HG02870 (cell line): Measurements from ENCODE around the gene CLEC11A.

Experiments
- ATAC-seq: cut with Tn5 transposase; IDR thresholded peaks from one replicate; pipeline ENCODE4 v1.9.1; 2021; ENCODE audit warnings: mild to moderate bottlenecking, moderate library complexity; ENCODE audit not compliant: unreplicated experiment

The CLEC11A gene

GRCh38 chr19:50723069-50723468 is at the start of gene CLEC11A:
TSS of gene CLEC11A (plus strand) at chr19:50723364. CDS start at chr19:50723526, 162 bp downstream.
- ATAC-seq, result no peak

- ATAC-seq, result no peak
These were observed 46.5 kb upstream of the CLEC11A start for GRCh38 chr19:50676625-50677197.

DNA sequence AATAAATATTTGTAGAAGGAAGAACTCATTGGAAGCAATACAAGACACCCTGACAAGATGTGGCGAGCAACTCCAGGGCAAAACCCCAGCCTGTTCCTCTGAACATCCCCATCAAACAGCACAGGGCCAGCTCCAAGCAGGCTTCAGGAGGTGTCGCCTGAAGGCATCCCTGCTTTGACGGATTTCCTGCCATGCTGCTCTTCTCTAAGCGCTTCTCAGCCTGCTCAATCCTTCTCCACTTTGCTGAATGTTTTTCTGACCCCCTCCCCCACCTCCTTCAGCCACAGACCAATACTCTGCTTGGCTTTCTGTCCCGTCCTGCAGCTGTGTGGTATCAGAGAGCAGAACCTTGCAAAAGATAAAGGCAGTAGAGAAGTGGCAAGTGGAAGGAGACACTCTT is 45.5 kb upstream of the CLEC11A start:
- no peak for ATAC-seq

GRCh38 chr19:50678323-50678722 is 44.8 kb upstream of the CLEC11A start:
- ATAC-seq, result no peak

DNA sequence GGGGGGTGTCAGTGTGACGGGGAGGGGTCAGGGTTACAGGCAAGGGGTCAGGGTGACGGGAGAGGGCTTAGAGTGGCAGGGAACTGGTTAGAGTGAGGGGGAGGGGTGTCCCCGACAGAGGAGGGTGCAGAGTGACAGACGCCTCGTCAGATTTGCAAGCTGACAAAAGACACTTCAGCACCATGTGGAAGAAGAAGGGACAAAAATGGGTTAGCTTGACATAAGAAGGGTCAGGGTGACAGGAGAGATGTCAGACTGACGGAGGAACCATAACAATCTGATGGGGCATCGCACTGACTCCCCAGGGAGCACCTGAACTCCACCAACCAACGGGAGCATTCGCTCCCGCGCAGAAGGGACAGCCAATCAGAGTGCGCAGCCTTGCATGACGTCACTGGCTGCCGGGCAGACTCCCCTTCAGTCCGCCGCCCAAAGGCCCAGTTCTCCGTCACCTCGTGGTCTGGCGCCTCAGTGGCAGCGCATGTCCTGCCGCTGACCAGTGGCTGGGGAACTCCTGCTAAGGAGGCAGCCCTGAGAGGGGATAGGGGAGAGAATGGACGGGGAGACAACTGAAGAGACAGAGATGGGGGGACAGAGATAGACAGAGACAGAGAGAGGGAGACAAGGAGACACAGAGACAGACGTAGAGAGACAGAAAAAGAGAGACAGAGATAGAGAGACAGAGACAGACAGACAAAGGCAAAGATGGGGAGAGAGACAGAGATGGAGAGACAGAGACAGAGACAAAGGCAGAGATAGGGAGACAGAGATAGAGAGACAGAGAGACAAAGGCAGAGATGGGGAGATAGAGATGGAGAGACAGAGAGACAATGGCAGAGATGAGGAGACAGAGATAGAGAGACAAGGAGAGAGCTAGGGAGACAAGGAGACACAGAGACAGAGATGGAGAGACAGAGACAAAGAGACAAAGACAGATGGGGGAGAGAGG is 43.7 kb upstream of the CLEC11A start:
- no peak for ATAC-seq

DNA sequence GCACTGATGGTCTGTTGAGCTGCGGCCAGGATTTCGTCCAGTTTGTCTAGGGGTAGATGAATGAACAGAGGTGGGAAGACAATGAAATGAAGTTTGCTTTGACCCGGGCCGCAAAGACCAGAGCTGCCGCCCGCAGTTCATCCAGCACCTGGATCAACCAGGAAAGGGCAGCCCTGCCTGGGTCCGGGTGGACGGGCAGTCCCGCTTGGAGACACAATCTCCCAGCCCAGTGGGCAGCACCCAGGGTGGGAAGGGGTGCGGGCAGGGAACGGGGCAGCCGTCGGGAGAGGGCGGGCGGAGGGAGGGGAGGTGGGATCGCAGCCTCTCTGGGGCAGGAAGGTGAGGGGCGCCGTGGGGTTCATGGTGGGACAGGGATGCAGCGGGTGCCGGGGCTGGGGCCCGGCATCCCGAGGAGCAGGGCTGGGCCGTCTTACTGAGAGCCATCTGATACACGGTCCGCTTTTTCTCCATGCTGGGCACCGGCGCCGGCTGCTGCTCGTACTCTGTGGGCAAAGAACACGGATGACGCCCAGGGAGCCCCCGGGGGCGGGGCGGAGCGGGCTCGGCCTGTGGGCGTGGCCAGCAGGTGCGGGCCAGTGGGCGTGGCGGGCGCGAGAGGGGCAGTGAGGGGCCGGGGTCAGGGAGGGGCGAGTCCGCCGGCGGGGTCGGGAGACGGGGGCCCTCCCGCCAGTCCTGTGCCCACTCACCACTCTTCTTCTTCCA is 36.7 kb upstream of the CLEC11A start:
- ATAC-seq, result no peak

DNA sequence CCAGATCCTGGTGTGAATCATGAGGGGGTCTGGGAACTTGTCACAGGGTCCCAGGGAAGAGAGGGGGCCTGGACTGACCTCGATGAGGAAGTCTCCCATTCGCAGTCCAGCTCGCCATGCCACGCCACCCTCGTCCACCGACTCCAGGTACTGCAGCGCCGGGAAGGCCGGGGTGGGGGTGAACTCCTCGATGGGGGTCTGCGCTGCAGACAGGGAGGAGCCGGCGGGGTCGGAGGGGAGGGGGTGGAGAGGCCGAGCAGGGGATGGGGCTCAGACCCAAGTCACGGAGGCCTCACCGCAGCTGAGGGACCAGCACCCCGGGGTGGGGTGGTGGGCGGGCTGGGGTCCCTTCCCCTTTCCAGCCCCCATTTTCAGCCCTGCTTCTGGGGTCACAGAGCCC is 34.4 kb upstream of the CLEC11A start:
- ATAC-seq, result no peak

GRCh38 chr19:50690439-50690838 is 32.7 kb upstream of the CLEC11A start:
- ATAC-seq, result no peak

DNA sequence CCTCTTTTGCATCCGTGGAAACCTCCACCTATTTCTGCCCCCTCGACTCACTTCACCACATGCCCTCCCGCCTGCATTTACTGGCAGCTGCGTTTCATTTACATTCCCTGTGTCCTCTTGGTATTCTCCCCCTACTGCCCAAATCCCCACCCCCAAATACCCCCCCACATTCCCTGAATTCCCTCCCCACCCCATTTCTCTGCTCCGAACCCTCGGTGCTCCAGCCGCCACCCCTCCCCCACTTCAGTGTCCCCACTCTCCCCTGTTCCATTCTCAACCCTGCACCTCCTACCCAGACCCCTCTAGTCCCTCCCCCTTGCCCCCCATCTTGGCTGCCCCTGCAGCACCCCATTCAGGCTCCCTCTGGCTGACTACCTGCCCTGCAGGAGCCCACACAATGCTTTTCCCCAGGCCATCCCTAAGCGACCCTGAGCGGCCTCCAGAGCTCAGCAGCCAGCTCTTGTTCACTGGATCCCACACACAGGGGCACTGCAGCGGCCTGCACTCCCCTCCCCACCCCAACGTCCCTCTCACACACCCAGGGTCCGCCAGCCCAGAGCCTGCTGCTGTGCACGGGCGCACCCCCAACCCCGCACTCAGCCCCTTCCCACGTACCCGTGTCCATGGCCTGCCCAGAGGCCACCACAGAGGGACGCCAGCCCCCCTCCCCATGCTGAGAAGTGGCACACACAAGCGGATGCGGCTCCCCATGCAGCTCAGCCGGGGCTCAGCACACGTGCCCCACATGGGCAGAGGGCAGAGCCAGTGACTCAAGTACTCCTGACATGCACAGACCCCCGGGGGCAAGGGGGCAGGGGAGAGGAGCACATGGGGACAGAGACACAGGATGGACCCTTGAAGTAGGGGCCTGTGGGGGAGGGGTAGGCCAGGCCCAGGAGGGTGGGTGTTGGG is 29.8 kb upstream of the CLEC11A start:
- ATAC-seq, result no peak

- ATAC-seq, result no peak
These were observed 28.4 kb upstream of the CLEC11A start for GRCh38 chr19:50694815-50695145.

DNA sequence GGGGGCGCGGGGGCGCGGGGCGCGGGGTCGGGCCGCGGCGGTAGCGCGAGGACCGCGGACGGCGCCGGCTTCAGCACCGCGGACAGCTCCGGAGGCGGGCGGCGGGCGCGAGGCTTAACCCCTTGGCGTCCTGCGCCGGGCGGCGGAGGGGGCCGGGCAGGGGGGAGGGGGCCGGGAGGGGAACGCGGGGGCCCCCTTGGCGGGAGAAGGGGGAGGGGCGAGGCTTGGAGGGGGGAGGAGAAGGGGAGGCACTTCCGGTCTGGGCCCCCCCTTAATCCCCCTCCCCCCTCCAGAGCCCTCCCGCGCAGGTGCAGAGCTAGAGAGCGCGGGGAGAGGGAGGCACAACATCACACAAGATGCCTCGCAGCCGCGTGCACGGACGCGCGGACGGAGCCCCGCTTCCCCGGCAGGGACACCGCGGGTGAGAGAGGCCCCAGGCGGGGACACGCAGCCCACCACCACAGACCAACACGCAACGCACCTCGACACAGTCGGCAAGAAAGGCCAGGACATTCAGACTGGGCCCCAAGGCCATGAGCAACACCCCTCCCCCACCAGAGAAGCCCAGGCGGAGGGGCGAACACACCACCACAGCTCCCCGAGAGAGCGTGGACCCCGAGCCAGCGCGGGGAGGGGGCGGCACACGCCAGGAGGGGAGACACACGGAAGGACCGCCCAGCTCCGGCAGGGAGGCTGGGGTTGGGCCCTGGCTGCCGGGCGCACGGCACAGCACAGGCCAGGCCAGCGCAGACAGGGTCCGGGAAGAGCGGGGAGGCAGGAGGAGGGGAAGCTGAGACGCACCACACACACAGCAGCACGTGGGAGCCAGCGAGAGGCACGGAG is 27.7 kb upstream of the CLEC11A start:
- ATAC-seq, result no peak

GRCh38 chr19:50696094-50696483 is 27.1 kb upstream of the CLEC11A start:
- no peak for ATAC-seq

DNA sequence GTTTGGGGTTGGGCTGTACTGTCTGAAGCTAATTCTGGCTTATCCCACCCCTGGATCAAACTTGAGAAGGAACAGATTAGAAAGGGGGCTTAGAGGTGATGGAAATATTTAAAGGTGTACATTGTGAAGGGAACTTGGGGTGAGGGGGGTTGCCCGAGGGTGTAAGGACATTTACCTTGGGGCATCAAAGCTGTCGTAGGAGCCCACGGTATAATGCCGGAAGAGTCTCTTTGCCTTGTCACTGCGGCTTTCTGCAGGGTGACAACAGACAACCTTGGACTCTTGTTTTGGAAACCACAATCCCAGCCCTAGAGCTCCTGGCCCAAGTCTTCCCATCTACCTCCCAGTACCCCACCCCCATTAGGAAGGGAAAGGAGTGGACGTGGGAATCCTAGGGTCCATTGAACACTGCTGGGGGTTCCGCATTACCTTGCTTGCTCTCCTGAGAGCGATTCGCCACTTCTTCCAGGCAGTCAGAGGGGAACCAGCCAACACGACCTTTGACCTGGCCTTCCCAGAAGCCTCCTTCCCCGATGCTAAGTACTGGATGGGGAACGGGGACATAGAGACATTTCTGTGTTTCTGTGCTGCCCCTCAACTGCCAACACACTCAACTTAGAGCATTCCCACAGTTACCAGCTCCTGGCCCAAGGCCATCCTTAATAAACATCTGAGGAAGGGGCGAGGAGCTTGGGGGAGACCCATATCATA is 25.6 kb upstream of the CLEC11A start:
- ATAC-seq, result no peak

DNA sequence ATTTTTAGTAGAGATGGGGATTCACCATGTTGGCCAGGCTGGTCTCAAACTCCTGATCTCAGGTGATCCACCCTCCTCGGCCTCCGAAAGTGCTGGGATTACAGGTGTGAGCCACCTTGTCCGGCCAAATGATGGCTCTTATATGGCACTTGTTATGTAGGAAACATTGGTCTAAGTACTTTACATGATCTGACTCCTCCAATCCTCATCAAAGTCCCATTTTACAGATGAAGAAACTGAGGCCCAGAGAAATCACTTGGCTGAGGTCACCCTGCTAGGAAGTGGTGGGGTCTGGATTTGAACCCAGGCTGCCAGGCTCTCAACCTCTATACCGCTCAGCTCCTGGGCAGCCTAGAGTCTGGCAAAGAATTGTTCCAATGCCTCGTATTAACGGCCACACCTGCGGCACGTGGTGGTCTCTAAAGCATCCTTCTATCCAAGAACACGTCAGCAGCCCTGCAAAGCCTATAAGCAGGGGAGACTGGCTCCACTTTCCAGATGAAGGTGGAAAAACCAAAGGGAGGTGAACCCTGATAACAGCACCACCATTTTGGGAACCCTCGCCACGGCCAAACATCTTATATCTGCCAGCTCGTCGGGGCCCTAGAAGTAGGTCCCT is 21.7 kb upstream of the CLEC11A start:
- no peak for ATAC-seq

GRCh38 chr19:50702158-50702870 is 20.9 kb upstream of the CLEC11A start:
- ATAC-seq, result no peak

DNA sequence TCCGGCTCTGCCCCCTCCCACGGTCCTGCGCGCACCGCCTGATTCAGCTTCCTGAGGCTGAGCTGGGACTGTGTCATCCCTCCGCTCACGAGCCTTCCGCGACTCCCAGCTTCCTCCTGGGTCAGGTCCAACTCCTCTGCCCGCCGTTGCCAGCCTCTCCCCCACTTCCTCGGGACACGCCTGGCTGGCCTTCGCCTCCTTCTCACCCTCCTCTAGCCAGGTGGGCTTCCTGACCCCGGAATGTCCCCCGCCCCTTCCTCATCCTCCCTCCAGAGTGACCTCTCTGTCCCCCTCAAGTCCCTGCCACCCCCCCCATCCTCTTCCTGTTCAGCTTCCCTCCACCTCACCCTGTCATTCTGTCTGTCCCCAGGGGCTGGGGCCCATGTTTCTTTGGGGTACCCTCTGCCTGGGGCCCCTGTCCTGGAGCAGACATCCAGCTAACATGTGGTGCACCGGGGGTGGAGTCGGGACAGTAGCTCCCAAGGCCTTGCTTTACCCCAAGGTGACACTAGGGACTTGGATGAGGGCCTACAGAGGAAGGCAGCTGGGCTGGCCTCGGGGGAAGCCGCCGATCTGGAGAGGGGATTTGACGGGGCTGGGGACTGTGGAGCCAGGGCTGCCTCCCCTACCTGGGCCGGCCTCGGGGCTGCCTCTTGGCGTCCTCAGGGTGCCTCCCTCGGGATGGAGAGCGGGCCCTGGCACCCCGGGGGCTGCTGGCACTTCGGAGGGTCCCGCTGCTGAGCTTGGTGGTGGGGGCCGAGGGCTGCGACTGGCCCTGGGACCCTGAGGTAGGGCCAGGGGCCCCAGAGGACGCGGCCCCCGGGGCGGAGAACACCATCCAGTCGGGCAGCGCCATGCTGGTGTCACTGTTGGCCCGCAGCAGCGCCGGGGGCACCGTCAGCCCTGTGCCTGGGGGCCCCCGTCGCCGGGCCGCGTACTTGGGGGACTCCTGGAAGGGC is 20.0 kb upstream of the CLEC11A start:
- no peak for ATAC-seq
